Mesendoderm (in vitro differentiated cells): ENCODE measurements around the gene BRCA1.

Experiments used
- DNase-seq: peaks from one replicate; pipeline ENCODE4 v3.0.0; 2013
- H2AK5ac ChIP-seq: 2 replicates; pipeline ENCODE4 v1.6.1; 2013; ENCODE audit warnings: low read length, inconsistent platforms
- H2BK120ac ChIP-seq: 2 replicates; pipeline ENCODE4 v1.6.1; 2013; ENCODE audit warnings: low read depth, mild to moderate bottlenecking, low read length, moderate library complexity, mixed read lengths
- H2BK15ac ChIP-seq: replicated peaks from 2 replicates; pipeline ENCODE4 v1.6.1; 2013; ENCODE audit warnings: low read depth, mild to moderate bottlenecking, moderate library complexity
- H2BK5ac ChIP-seq: 2 replicates; pipeline ENCODE4 v1.6.1; 2013; ENCODE audit warnings: low read length, inconsistent platforms
- H3K18ac ChIP-seq: 2 replicates; pipeline ENCODE4 v1.6.1; 2013; ENCODE audit warnings: mild to moderate bottlenecking, low read length, mixed read lengths
- H3K23ac ChIP-seq: one replicate; pipeline ENCODE4 v1.6.1; 2013; ENCODE audit warnings: low read length
- H3K27ac ChIP-seq: 2 replicates; pipeline ENCODE4 v1.5.1; 2013; ENCODE audit warnings: low read depth, mild to moderate bottlenecking, inconsistent platforms, low read length, moderate library complexity
- H3K27me3 ChIP-seq: 2 replicates; pipeline ENCODE4 v1.6.1; 2013; ENCODE audit warnings: low read length, control low read depth, mild to moderate bottlenecking, inconsistent platforms; ENCODE audit not compliant: insufficient read depth, poor library complexity
- H3K36me3 ChIP-seq: 2 replicates; pipeline ENCODE4 v1.6.1; 2013; ENCODE audit warnings: low read length, inconsistent platforms; ENCODE audit not compliant: control insufficient read depth, insufficient read depth
- H3K4ac ChIP-seq: one replicate; pipeline ENCODE4 v1.6.1; 2013; ENCODE audit warnings: low read depth, mild to moderate bottlenecking, low read length, moderate library complexity
- H3K4me1 ChIP-seq: 2 replicates; pipeline ENCODE4 v1.6.1; 2013; ENCODE audit warnings: low read depth, low read length, inconsistent platforms; ENCODE audit not compliant: control insufficient read depth
- H3K4me2 ChIP-seq: 2 replicates; pipeline ENCODE4 v1.6.1; 2013; ENCODE audit warnings: low read length
- H3K4me3 ChIP-seq: 2 replicates; pipeline ENCODE4 v1.5.1; 2013; ENCODE audit warnings: mild to moderate bottlenecking, low read length
- H3K56ac ChIP-seq: one replicate; pipeline ENCODE4 v1.6.1; 2013; ENCODE audit warnings: low read length
- H3K79me1 ChIP-seq: 2 replicates; pipeline ENCODE4 v1.6.1; 2013; ENCODE audit warnings: low read length, inconsistent platforms
- H3K79me2 ChIP-seq: 2 replicates; pipeline ENCODE4 v1.6.1; 2013; ENCODE audit warnings: mild to moderate bottlenecking, low read length; ENCODE audit not compliant: control insufficient read depth, insufficient read depth
- H3K9ac ChIP-seq: 2 replicates; pipeline ENCODE4 v1.6.1; 2013; ENCODE audit warnings: low read length, inconsistent platforms
- H4K5ac ChIP-seq: one replicate; pipeline ENCODE4 v1.6.1; 2013; ENCODE audit warnings: low read length
- H4K8ac ChIP-seq: one replicate; pipeline ENCODE4 v1.6.1; 2013; ENCODE audit warnings: low read depth, mild to moderate bottlenecking, control low read depth, low read length, moderate library complexity
- WGBS: extraction: QIAGEN DNeasy Blood & Tissue Kit; methylation state at CpG from one replicate; pipeline ENCODE4 v1.1.7; 2013; ENCODE audit warnings: low lambda C conversion rate, missing lambda C conversion rate; ENCODE audit not compliant: insufficient coverage; ENCODE audit errors: extremely low coverage; 5-methylcytosine and 5-hydroxymethylcytosine counted together

The BRCA1 gene

GRCh38 chr17:43024407-43025289 lies 100.5 kb downstream of the BRCA1 start, which contains the start of gene RND2:
RND2 (plus strand) TSS chr17:43025231; CDS start chr17:43025348, 117 bp downstream.
- H3K27me3 ChIP-seq = no peaks in the 10 kb centered on the region
- WGBS = no CpG with 5 or more reads among the region's 61 CpGs
- H2BK120ac ChIP-seq = no peak within 1 kb of the TSS
- peak within 1 kb of the TSS; percentile 86 for H3K56ac ChIP-seq
- peaks cover 6% of the 10 kb centered on the region for H3K4me1 ChIP-seq
- H3K27ac ChIP-seq = peak within 1 kb of the TSS; percentile 10
- peak within 1 kb of the TSS; percentile 8 for H3K4ac ChIP-seq
- H3K4me3 ChIP-seq = peak within 1 kb of the TSS; percentile 76
- peak within 1 kb of the TSS; percentile 77 for H3K18ac ChIP-seq
- no peak within 1 kb of the TSS for H4K8ac ChIP-seq
- no peak within 1 kb of the TSS for H2BK5ac ChIP-seq
- no peaks in the 10 kb centered on the region for H3K36me3 ChIP-seq
- H4K5ac ChIP-seq = no peak within 1 kb of the TSS
- no peak within 1 kb of the TSS for H2BK15ac ChIP-seq
- H3K23ac ChIP-seq = no peak within 1 kb of the TSS
- peak; percentile 99 for DNase-seq
- H3K9ac ChIP-seq = peak within 1 kb of the TSS; percentile 77
- H3K79me2 ChIP-seq = peaks cover 14% of the 10 kb centered on the region
- no peak within 1 kb of the TSS for H2AK5ac ChIP-seq
- peaks cover 3% of the 10 kb centered on the region for H3K79me1 ChIP-seq
- peak within 1 kb of the TSS; percentile 100 for H3K4me2 ChIP-seq

- peaks cover 15% of the 10 kb centered on the region for H3K79me1 ChIP-seq
- H4K8ac ChIP-seq = no peak within 1 kb of the TSS
- peaks cover 4% of the 10 kb centered on the region for H3K36me3 ChIP-seq
- peak within 1 kb of the TSS; percentile 70 for H3K23ac ChIP-seq
- H3K4ac ChIP-seq = peak within 1 kb of the TSS; percentile 59
- peak within 1 kb of the TSS; percentile 62 for H3K4me2 ChIP-seq
- peak within 1 kb of the TSS; percentile 85 for H3K27ac ChIP-seq
- peak within 1 kb of the TSS; percentile 84 for H2BK5ac ChIP-seq
- peak within 1 kb of the TSS; percentile 87 for H3K4me3 ChIP-seq
- peaks cover 9% of the 10 kb centered on the region for H3K4me1 ChIP-seq
- H2BK120ac ChIP-seq = no peak within 1 kb of the TSS
- H3K27me3 ChIP-seq = no peaks in the 10 kb centered on the region
- no peak within 1 kb of the TSS for H2BK15ac ChIP-seq
- no peak within 1 kb of the TSS for H4K5ac ChIP-seq
- H3K79me2 ChIP-seq = peaks cover 24% of the 10 kb centered on the region
- peak; percentile 89 for DNase-seq
- no CpG with 5 or more reads among the region's 80 CpGs for WGBS
- peak within 1 kb of the TSS; percentile 98 for H3K9ac ChIP-seq
- H3K18ac ChIP-seq = peak within 1 kb of the TSS; percentile 45
- H3K56ac ChIP-seq = peak within 1 kb of the TSS; percentile 99
- H2AK5ac ChIP-seq = no peak within 1 kb of the TSS
Measured at GRCh38 chr17:43021741-43022512, 103.2 kb downstream of the BRCA1 start, which contains the start of gene VAT1. VAT1 (minus strand) TSS chr17:43022385; CDS start chr17:43022322, 63 bp downstream.

- Histone ChIP-seq H3K27ac (peak overlapping the region; percentile 85), H3K36me3 (peaks cover 4% of the 10 kb centered on the region)
- no CpG with 5 or more reads among the region's 40 CpGs for WGBS
Measured at GRCh38 chr17:43020789-43021740, 104.1 kb downstream of the BRCA1 start.

GRCh38 chr17:43020030-43020621 lies 105.0 kb downstream of the BRCA1 start:
- peaks cover 9% of the 10 kb centered on the region for H3K4me1 ChIP-seq
- H3K18ac ChIP-seq = no peak overlapping the region

More at GRCh38 chr17:43020789-43021740, 104.1 kb downstream of the BRCA1 start:
- H3K4me1 ChIP-seq = peaks cover 9% of the 10 kb centered on the region
- no peak overlapping the region for H2BK120ac ChIP-seq
- H2BK15ac ChIP-seq = no peak overlapping the region
- peak overlapping the region; percentile 98 for H3K9ac ChIP-seq
- no peaks in the 10 kb centered on the region for H3K27me3 ChIP-seq
- DNase-seq = peak; percentile 93
- H3K4me3 ChIP-seq = peak overlapping the region; percentile 87
- peak overlapping the region; percentile 70 for H3K23ac ChIP-seq
- no peak overlapping the region for H4K8ac ChIP-seq
- peak overlapping the region; percentile 97 for H3K4ac ChIP-seq
- peaks cover 15% of the 10 kb centered on the region for H3K79me1 ChIP-seq
- no peak overlapping the region for H2BK5ac ChIP-seq
- peak overlapping the region; percentile 99 for H3K56ac ChIP-seq
- peak overlapping the region; percentile 62 for H3K4me2 ChIP-seq
- peaks cover 24% of the 10 kb centered on the region for H3K79me2 ChIP-seq
- no peak overlapping the region for H2AK5ac ChIP-seq
- no peak overlapping the region for H4K5ac ChIP-seq
- H3K18ac ChIP-seq = peak overlapping the region; percentile 45

GRCh38 chr17:43019418-43019817 lies 105.7 kb downstream of the BRCA1 start:
- WGBS = no CpG with 5 or more reads among the region's 7 CpGs
- Histone ChIP-seq H3K79me2 (peaks cover 24% of the 10 kb centered on the region), H3K4me3 (no peak overlapping the region), H3K9ac (peak overlapping the region; percentile 72), H3K4me2 (no peak overlapping the region), H3K27me3 (no peaks in the 10 kb centered on the region), H3K23ac (no peak overlapping the region), H2BK5ac (no peak overlapping the region), H3K4ac (no peak overlapping the region), H3K18ac (no peak overlapping the region), H2AK5ac (no peak overlapping the region), H2BK120ac (no peak overlapping the region), H4K8ac (no peak overlapping the region), H3K79me1 (peaks cover 15% of the 10 kb centered on the region), H3K27ac (no peak overlapping the region), H3K36me3 (peaks cover 5% of the 10 kb centered on the region), H4K5ac (no peak overlapping the region), H3K56ac (peak overlapping the region; percentile 85), H3K4me1 (peaks cover 9% of the 10 kb centered on the region), H2BK15ac (no peak overlapping the region)
- DNase-seq = no peak

More at GRCh38 chr17:43020030-43020621, 105.0 kb downstream of the BRCA1 start:
- peak overlapping the region; percentile 5 for H3K4ac ChIP-seq
- H3K36me3 ChIP-seq = peaks cover 4% of the 10 kb centered on the region
- H3K27ac ChIP-seq = no peak overlapping the region
- peak overlapping the region; percentile 72 for H3K9ac ChIP-seq
- H3K79me1 ChIP-seq = peaks cover 15% of the 10 kb centered on the region
- H2BK120ac ChIP-seq = no peak overlapping the region
- no peak overlapping the region for H3K4me3 ChIP-seq
- H2BK15ac ChIP-seq = no peak overlapping the region
- peaks cover 24% of the 10 kb centered on the region for H3K79me2 ChIP-seq
- H2BK5ac ChIP-seq = peak overlapping the region; percentile 32
- no peak overlapping the region for H4K5ac ChIP-seq
- DNase-seq = peak; percentile 81
- H2AK5ac ChIP-seq = peak overlapping the region; percentile 74
- H3K23ac ChIP-seq = peak overlapping the region; percentile 89
- H3K27me3 ChIP-seq = no peaks in the 10 kb centered on the region
- peak overlapping the region; percentile 85 for H3K56ac ChIP-seq
- H4K8ac ChIP-seq = no peak overlapping the region
- peak overlapping the region; percentile 29 for H3K4me2 ChIP-seq
- no CpG with 5 or more reads among the region's 6 CpGs for WGBS
